Ishikawa (cell line): ENCODE results near the gene ATP10D.

Source experiments
- CEBPB ChIP-seq: IDR thresholded peaks from 2 replicates; pipeline ENCODE4 v1.6.1; 2012
- CREB1 ChIP-seq: IDR thresholded peaks from 2 replicates; pipeline ENCODE4 v1.6.1; 2012; ENCODE audit warnings: low read depth
- EGR1 ChIP-seq: IDR thresholded peaks from 2 replicates; pipeline ENCODE4 v1.6.1; 2012
- EP300 ChIP-seq: IDR thresholded peaks from 2 replicates; pipeline ENCODE4 v1.6.1; 2012; ENCODE audit warnings: borderline replicate concordance
- FOXM1 ChIP-seq: IDR thresholded peaks from 2 replicates; pipeline ENCODE4 v1.6.1; 2012; ENCODE audit warnings: low read depth, borderline replicate concordance
- NFIC ChIP-seq: IDR thresholded peaks from 2 replicates; pipeline ENCODE4 v1.6.1; 2012
- RAD21 ChIP-seq: IDR thresholded peaks from 2 replicates; pipeline ENCODE4 v1.6.1; 2012; ENCODE audit warnings: low read depth
- TAF1 ChIP-seq: IDR thresholded peaks from 2 replicates; pipeline ENCODE4 v1.6.1; 2012; ENCODE audit warnings: low read depth, mild to moderate bottlenecking
- TCF12 ChIP-seq: IDR thresholded peaks from 2 replicates; pipeline ENCODE4 v1.6.1; 2012; ENCODE audit warnings: low read depth
- TEAD4 ChIP-seq: IDR thresholded peaks from 2 replicates; pipeline ENCODE4 v1.6.1; 2012
- USF1 ChIP-seq: IDR thresholded peaks from 2 replicates; pipeline ENCODE4 v1.6.1; 2012
- YY1 ChIP-seq: IDR thresholded peaks from 2 replicates; pipeline ENCODE4 v1.6.1; 2012; ENCODE audit warnings: low read depth
- ZBTB7A ChIP-seq: IDR thresholded peaks from 2 replicates; pipeline ENCODE4 v1.6.1; 2012; ENCODE audit warnings: low read depth
- TF ChIP-seq, protein P1 (sequence below): IDR thresholded peaks from 2 replicates; pipeline ENCODE4 v1.6.1; 2012; ENCODE audit warnings: low read depth, mild to moderate bottlenecking
- TF ChIP-seq, protein P2 (sequence below): IDR thresholded peaks from 2 replicates; pipeline ENCODE4 v1.6.1; 2012

Gene ATP10D

GRCh38 chr4:47543331-47543730, 58.3 kb downstream of the ATP10D start:
- TF ChIP-seq, protein P1, sequence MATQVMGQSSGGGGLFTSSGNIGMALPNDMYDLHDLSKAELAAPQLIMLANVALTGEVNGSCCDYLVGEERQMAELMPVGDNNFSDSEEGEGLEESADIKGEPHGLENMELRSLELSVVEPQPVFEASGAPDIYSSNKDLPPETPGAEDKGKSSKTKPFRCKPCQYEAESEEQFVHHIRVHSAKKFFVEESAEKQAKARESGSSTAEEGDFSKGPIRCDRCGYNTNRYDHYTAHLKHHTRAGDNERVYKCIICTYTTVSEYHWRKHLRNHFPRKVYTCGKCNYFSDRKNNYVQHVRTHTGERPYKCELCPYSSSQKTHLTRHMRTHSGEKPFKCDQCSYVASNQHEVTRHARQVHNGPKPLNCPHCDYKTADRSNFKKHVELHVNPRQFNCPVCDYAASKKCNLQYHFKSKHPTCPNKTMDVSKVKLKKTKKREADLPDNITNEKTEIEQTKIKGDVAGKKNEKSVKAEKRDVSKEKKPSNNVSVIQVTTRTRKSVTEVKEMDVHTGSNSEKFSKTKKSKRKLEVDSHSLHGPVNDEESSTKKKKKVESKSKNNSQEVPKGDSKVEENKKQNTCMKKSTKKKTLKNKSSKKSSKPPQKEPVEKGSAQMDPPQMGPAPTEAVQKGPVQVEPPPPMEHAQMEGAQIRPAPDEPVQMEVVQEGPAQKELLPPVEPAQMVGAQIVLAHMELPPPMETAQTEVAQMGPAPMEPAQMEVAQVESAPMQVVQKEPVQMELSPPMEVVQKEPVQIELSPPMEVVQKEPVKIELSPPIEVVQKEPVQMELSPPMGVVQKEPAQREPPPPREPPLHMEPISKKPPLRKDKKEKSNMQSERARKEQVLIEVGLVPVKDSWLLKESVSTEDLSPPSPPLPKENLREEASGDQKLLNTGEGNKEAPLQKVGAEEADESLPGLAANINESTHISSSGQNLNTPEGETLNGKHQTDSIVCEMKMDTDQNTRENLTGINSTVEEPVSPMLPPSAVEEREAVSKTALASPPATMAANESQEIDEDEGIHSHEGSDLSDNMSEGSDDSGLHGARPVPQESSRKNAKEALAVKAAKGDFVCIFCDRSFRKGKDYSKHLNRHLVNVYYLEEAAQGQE = no peak
- TF ChIP-seq RAD21 (no peak), CEBPB (no peak), EP300 (no peak), TCF12 (no peak), FOXM1 (no peak), NFIC (no peak), EGR1 (no peak), TEAD4 (no peak), ZBTB7A (no peak), YY1 (no peak)
- TF ChIP-seq, protein P2, sequence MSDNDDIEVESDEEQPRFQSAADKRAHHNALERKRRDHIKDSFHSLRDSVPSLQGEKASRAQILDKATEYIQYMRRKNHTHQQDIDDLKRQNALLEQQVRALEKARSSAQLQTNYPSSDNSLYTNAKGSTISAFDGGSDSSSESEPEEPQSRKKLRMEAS = no peak

GRCh38 chr4:47550899-47551548, 65.9 kb downstream of the ATP10D start:
- TF ChIP-seq EGR1 = no peak

DNA sequence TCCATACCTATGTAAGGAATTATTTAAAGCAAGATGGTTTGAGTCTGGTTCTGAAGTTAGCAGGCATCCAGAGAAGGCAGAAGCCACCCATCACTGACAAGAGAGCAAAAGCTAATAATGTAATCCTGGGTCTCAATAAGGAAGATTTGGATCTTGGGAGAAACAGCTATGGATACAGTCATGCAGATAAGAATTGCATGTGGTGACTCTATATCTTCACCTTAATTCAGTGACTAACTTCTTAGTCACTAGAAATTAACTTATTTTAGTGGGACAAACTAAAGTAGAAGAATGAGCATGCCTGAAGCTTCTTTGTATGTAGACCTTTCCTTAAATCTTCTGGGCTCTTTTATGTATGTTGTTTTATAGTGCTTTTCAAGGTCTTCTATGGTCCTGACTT, 66.6 kb downstream of the ATP10D start:
- no peak for TF ChIP-seq NFIC
- TF ChIP-seq RAD21 = no peak

GRCh38 chr4:47553329-47554125, 68.5 kb downstream of the ATP10D start:
- no peak for TF ChIP-seq YY1
- no peak for TF ChIP-seq EGR1
- TF ChIP-seq, protein P1 = no peak
- no peak for TF ChIP-seq NFIC
- TF ChIP-seq CEBPB = no peak
- TF ChIP-seq TCF12 = no peak
- TF ChIP-seq CREB1 = no peak
- no peak for TF ChIP-seq TEAD4
- no peak for TF ChIP-seq TAF1
- no peak for TF ChIP-seq USF1
- TF ChIP-seq RAD21 = no peak
- TF ChIP-seq ZBTB7A = no peak
- TF ChIP-seq, protein P2 = no peak
- no peak for TF ChIP-seq EP300
- TF ChIP-seq FOXM1 = no peak

GRCh38 chr4:47557255-47557654, 72.2 kb downstream of the ATP10D start:
- no peak for TF ChIP-seq FOXM1
- TF ChIP-seq, protein P1 = no peak
- TF ChIP-seq TEAD4 = no peak
- no peak for TF ChIP-seq EGR1
- TF ChIP-seq CEBPB = no peak
